Stimulated activated CD4-positive, alpha-beta T cell treated with anti-CD3 and anti-CD28 coated beads, Interleukin-1b, Interleukin-23, amount 100 ng/mL, for 24 hours (primary cell): ENCODE data around the gene TFAP2A.

Experiments used
- DNase-seq, 4 experiments: peaks; one replicate each; pipeline ENCODE4 v3.0.0-alpha.2; 2020; ENCODE audit warnings: low read depth in 4 of 4, low spot score in 1 of 4

Gene TFAP2A

DNA sequence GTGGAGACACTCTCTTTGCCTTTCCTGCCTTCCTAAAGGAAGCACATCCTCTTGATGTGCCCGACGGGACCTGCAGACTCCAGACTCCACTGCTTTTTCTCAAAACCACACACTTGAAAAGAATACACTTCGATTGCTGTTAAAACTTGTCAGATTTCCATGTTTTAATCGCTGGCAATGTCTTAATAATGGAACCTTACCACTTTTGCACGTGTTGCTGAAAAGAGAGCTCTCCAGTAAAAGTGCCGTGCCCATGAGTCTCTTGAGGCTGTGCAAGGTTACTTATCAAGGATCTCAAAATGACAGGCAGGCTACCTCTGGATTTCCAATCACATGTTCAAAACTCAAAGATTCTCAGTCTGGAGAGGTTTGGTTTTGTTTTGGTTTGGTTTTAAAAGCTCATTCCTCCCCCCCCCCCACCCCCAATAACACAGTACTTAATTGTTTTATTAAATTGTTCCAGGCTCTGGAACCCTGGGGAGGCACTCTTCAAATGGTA, 12.0 kb upstream of the TFAP2A start:
- no peak for DNase-seq

DNA sequence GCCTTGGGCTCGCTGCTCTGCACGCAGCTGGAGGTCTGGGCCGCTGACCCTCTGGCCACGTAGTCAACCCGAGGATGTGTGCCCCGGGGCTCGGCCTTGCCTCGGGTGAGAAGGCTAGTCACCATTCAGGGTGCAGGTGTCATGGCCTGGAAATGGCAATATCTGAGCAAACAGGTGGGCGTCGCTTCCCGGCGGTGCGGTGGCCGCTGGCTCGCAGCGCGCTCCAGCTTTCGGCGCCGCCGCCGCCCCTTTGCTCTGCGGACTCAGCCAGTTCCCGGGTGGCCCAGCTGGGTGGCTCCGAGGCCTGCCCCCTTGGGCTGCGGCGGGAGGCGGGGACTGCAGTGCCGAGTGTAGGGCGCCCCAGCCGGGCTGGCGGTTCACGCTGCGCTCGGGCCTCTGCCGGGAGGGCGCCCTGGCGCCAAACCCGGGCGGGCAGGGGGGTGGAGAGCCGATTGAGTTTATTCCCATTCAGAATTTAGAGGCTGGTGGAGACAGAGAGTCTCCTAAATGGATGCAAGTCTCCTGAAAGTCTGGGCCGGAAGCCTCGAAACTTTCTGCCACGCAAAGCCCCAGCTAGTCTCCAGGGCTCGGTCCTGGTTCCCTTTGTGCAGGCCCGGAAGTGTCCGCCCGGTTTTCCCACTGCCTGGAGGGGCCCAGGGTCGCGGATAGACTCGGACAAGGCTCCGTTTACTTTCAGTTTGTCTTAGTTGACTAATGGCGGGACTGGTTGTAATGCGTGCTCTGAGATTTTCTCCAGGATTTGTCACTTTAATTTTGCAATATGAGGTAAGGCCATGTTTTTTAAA, 11.3 kb upstream of the TFAP2A start:
- DNase-seq, result no peak

DNA sequence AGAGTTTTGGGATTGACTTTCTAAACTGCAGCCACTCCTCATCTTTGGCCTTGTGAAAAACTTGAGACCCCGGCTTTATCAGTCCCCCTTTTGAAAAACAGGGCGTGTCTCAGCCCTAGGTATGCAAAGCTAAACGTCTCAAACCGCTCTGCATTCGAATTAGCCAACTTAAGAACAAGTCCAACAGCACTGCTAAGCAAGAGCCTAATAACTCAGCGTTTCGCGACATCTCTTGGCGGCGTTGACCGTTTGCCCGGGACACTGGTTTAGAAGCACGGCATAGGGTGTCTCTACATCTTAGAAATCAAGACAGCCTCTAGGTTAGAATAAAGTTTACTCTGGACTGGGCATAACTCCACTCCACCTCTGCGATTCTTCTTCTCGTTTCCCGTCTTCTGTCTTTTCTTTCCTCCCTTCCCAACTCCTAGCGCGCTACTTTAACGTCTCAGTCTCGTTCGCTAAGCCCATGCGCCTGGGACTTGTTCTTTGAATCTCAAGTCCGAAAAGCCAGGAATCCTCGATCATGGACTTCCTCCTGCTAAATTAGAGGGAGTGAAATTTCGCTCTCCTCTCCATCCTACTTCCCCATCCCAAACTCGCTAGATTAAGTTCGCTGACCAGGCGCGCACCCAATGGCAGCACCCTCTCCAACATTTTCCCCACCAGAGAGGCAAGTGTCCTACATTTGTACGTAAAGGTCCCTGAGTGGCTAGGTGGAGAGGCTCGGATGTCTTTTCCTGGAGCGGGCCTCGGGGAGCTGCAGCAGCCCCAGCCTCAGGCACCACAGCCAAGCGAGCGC, 10.5 kb upstream of the TFAP2A start:
- DNase-seq, result no peak

DNA sequence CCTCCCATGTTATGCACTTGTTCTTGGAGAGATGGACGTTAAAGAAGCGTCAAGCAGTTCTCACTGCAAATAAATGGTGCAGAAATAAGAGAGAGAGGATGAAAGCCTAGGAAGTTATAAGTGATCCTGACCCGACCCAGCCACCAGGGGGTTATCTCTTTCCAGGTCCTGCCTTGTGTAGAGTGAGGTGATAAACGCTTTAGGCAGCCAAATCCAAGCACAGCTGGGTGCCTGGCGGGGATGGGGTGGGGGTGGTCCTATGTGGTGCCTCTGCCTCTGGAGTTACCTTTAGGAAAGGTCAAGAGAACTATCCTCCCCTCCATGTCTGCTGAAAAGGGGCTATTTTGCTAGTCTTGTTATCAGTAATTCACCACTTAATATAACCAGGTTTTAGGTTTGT, 9.2 kb upstream of the TFAP2A start:
- DNase-seq, result no peak

DNA sequence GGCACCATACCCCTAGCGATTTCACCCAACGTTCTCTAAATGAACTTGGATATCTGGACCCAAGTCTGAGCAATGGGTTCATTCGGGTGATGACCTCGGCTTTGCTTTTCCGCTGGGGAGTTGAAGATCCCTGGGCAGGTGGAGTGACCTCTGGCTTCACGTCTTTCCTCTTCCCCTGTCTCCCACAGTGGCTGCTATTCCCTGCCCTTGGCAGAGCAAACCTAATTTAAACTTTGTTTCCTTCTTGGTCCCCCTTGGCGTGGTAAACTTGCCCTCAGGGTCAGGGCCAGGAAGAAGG, 7.8 kb upstream of the TFAP2A start:
- DNase-seq, result no peak

- DNase-seq, result no peak
Measured at GRCh38 chr6:10421921-10422736, 7.3 kb upstream of the TFAP2A start.

DNA sequence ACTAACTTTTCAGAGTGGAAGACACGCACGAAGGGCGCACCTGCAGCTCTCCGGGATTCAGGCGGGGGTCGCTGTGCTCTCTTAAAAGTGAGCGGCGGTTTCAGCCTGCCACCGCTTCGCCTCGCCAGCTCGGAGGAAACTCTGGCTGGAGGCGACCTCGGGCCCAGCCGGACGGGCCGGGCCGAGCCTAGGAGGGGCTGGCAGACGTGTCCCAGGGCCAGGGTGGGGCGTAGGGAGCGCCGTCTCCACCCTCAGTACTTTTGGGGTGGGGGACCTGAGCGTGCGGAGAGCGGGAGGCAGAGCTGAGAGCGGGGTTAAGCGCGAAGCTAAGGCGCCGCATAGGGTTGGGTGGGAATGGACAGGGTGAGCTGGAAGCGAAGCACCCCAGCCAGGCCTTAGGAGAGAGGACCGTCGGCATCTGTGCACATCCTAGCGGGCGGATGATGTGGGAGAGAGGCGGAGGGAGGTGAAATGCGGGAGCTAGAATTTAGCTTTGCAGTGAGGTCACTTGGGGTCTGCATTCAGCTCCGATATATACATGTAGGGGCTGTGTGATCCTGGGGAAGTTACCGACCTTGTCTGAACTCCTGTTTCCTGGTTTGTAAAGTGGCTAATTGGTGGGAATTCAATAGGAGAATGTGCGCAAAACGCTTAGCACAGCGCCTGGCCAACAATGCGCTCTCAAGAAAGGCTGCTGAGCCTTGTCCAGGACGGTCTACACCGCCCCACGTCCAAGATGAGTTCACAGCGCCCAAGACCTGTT, 6.5 kb upstream of the TFAP2A start:
- DNase-seq, result no peak

GRCh38 chr6:10420546-10421157, 5.8 kb upstream of the TFAP2A start:
- no peak for DNase-seq

DNA sequence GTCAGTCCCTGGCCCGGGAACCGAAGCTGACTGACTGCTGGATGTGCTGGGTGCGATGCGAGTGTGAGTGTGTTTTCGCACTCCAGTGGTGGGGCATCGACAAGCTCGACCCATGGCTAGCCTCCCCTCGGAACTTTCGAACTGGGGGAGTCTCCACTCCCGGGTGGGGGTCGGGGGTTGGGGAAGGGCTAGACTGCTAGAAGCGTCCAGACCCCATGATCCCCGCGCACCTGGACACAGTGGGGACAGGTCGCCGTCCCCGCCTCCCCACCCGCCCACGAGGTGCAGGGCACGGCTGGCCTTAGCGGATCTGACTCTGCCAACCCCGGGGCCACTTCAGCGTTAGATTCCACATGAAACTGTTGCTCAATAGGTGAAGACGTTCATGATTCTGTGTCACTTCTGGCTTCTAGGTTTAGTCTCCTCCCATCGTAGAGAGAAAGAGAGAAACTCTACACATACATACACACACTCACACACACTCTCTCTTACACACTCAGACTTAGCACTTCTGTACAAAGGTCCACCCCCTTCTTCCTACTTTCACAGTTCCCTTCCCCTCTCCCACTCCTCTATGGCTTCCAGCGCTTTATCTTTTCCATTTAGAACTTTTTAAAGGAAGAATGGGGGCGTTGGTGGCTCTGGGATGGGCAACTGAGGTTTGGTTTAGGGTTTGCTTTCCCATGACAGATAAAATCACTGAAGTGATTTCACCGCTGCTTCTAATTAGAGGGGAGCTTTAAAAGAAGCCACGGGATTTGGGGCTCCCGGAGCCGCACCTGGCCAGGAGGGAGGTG, 5.1 kb upstream of the TFAP2A start:
- DNase-seq, result no peak

- no peak for DNase-seq
Measured at GRCh38 chr6:10418862-10419748, 4.2 kb upstream of the TFAP2A start.

DNA sequence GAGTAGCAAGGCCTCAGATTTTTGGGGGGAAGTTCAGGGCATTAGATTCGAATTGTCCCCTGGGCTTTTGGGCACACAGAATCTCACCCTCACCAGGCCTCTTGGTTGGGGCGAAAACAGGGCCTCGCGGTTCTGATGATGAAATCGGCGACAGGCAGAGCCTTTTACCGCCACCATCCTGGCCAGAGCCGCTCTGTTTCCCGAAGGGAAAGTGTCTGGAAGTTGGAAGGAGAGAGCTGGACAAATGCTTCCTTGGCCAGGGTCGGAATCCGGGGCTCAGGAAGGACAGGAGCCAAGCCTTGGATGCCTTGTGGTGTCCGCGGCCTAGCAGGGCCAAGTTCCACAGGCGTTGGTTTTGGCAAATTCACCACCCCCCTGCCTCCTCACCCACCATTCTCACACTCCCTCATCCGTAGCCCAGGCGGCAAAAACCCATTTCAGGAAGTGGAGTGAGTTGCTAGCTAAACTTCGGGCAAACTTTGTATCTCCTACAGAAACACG, 3.5 kb upstream of the TFAP2A start:
- DNase-seq, result no peak

DNA sequence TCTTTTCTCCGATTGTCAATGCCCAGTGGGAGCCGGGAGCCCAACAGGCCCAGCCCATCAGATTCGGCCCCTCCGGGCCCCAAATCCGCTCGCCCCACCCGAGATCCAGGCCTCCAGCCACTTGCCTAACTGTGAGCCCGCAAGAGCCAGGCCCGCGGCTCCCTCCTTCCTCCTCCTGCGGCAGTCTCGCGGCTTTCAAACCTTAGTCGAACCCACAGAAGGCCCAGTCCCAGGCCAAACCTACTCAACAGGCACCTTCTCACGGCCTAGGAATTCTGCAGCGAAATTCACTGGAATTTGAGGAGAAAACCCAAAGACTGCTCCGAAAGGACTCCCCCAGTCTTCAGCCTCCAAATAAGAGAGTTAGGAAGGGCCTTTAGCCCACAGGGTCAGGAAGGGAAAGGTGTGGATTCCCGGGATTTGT, 2.8 kb upstream of the TFAP2A start:
- no peak for DNase-seq

- no peak for DNase-seq
Measured at GRCh38 chr6:10416863-10417641, 2.2 kb upstream of the TFAP2A start.

DNA sequence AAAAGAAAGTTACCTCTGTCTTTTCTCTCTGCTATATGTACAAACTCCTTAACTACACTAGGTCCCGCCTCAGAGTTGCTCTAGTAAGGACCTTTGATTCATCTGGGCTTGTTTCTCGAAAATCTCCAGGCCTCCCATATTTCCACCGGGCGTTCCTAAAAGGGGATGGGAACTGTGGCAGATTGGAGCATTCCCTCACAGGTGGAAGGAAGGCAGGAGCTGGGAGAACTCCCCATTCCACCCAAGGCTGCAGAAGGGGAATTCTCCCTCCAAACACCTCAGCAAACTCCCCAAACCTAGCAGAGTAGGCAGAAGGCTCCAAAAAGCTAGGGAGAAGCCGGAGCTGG, 1.6 kb upstream of the TFAP2A start:
- DNase-seq, result no peak

DNA sequence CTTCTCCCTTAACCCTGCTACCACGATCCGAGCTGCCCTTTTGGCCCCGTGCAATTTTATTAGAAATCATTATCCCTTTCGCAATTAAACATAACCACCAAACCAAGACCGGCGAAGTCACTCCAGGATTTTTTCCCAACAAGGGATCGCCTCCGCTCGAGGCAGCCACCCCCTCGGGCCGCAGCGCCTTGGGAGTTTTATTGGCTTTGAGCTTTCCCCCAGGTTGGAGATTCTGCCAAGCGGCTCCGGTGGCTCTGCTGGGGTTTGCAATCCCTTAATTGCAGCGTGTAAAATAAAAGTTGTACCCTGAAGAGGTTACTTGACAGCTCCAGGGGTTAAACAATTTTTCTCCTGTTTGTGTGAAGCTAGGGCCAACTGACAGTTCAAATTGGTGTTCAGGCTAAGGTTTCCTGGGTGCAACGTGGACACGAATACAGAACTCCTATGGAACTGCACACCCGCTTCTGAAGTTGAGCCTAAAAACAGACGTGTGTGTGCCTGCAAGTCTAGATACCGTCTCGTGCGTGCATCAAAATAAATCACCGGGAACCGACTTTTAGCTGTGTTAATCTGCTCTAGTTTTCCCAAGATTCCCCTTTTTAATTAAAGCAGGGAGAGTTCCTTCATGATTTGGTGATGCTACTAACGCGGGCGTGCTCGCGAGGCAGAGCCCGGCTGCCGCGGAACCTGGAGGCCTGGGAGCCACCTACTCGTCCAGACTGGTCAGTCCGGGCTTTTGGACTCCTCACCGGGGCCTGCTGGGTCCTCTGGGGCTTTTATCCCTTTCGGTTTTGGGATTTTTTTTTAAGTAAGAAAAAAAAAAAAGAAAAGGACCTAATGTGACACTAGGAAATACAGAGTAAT, 975 bp upstream of the TFAP2A start:
- no peak for DNase-seq

DNA sequence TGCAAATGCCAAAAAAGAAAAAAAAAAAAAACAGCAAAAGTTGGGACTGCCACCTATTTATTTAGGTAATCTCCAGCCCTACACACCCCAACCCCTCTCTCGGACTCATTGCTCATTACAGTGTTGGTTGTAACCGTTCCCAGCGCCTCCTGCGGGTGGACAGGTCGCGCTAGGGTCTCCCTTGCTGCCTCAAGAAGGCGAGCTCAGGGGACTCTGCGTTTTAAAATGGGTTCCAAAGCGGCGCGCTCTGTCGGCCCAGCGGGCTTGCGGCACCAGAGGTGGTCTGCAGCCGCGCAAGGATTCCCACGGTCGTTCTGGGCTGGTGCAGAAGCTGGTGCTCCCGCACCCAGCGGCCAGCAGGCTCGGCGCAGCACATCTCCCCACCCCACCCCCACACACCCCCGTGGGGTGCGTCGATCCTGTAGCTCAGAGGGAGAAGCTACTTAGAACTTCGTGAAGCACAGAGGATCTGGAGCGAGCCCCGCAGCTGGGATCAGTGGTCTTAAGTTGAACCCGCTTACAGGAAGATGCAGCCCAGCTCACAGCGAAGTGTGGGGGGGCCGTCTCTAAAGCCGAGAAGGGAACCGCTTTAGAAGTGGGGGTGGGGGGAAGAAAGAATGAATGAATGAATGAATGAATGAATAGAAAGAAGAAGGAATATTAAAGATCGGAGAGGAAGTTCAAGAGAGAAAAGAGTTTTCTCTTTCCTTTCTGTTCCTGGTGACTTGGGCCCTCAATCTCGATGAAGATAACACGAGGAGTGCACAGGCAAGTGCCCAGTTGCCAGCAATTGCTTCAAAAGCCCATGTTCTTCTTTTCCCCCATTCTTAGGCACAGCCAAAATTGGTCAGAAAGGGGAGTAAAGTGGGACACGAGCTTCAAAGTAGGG, 780 bp downstream of the TFAP2A start:
- no peak for DNase-seq
